Endothelial cell of umbilical vein (primary cell): ENCODE measurements around the gene WIPI1.

ENCODE experiments used
- CTCF ChIP-seq, 2 donors: IDR thresholded peaks; 1 replicate in 1 of 2; 2 replicates in 1 of 2; pipeline ENCODE4 v1.5.1; 2011; ENCODE audit warnings: low read length in 2 of 2, mild to moderate bottlenecking in 2 of 2, moderate library complexity in 2 of 2, control low read depth in 1 of 2, inconsistent platforms in 1 of 2, low read depth in 1 of 2; ENCODE audit not compliant: insufficient read depth in 1 of 2; ENCODE audit errors: extremely low read depth in 1 of 2
- EZH2 ChIP-seq: IDR thresholded peaks from 2 replicates; pipeline ENCODE4 v1.6.1; 2012; ENCODE audit warnings: borderline replicate concordance, low read depth, mild to moderate bottlenecking, moderate library complexity, low read length, inconsistent platforms; ENCODE audit not compliant: severe bottlenecking
- FOS ChIP-seq: IDR thresholded peaks from 2 replicates; pipeline ENCODE4 v1.6.1; 2011; ENCODE audit warnings: mild to moderate bottlenecking, low read length, moderate library complexity, borderline replicate concordance; ENCODE audit not compliant: insufficient read depth
- JUN ChIP-seq: IDR thresholded peaks from 2 replicates; pipeline ENCODE4 v1.6.1; 2011; ENCODE audit warnings: borderline replicate concordance, low read depth; ENCODE audit not compliant: insufficient read length, insufficient read depth
- POLR2A ChIP-seq: IDR thresholded peaks from 2 replicates; pipeline ENCODE4 v1.6.1; 2012; ENCODE audit warnings: low read depth, mild to moderate bottlenecking, control low read depth, low read length
- POLR2AphosphoS5 ChIP-seq: IDR thresholded peaks from 2 replicates; pipeline ENCODE4 v1.6.1; 2012; ENCODE audit warnings: low read depth, mild to moderate bottlenecking, control low read depth, low read length, moderate library complexity; ENCODE audit not compliant: insufficient read depth
- TF ChIP-seq, protein P1 (sequence below): IDR thresholded peaks from 2 replicates; pipeline ENCODE4 v1.6.1; 2011; ENCODE audit not compliant: insufficient read depth, insufficient read length

- TF ChIP-seq CTCF (IDR thresholded peaks at IDR 0.05; ENCODE audit: extremely low read depth in 1 of 2, insufficient read depth in 1 of 2, low read depth in 1 of 2, low read length in 2 of 2) (no peak), POLR2A (no peak), POLR2AphosphoS5 (no peak), JUN (no peak), FOS (no peak), EZH2 (no peak)
- TF ChIP-seq, protein P1, sequence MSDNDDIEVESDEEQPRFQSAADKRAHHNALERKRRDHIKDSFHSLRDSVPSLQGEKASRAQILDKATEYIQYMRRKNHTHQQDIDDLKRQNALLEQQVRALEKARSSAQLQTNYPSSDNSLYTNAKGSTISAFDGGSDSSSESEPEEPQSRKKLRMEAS = no peak
Observed at GRCh38 chr17:68498479-68499326, 41.4 kb upstream of the WIPI1 start.
